GM12874 (cell line): ENCODE data around the gene NRP1.

Source experiments
- CTCF ChIP-seq: IDR thresholded peaks from 2 replicates; pipeline ENCODE4 v1.5.1; 2011; ENCODE audit warnings: low read depth, mild to moderate bottlenecking, control low read depth, low read length, moderate library complexity; ENCODE audit not compliant: insufficient read depth

Gene NRP1

GRCh38 chr10:33306126-33306525 lies 28.3 kb downstream of the NRP1 start:
- no peak for TF ChIP-seq CTCF

GRCh38 chr10:33304423-33305225 lies 29.8 kb downstream of the NRP1 start:
- TF ChIP-seq CTCF = no peak

GRCh38 chr10:33303988-33304387 lies 30.5 kb downstream of the NRP1 start:
- no peak for TF ChIP-seq CTCF

GRCh38 chr10:33302208-33302829 lies 32.1 kb downstream of the NRP1 start:
- no peak for TF ChIP-seq CTCF

- TF ChIP-seq CTCF = no peak
These were observed 33.2 kb downstream of the NRP1 start for GRCh38 chr10:33301097-33301789.

GRCh38 chr10:33298893-33299292 lies 35.6 kb downstream of the NRP1 start:
- TF ChIP-seq CTCF = no peak

GRCh38 chr10:33298110-33298509 lies 36.4 kb downstream of the NRP1 start:
- TF ChIP-seq CTCF = no peak
